IPS DF 6.9 (cell line): ENCODE measurements around the gene HERC5.
"Not testable (repeated sequence)": the region's sequence is repeated elsewhere in the genome, so short reads cannot be mapped to it uniquely, and the experiment has no call there.

Experiments used
- DNase-seq: peaks from one replicate; pipeline ENCODE4 v3.0.0-alpha.2; 2013; ENCODE audit warnings: low read depth, low spot score
- H3K27ac ChIP-seq: one replicate; pipeline ENCODE4 v1.5.1; 2013; ENCODE audit warnings: low read length, control low read depth
- H3K27me3 ChIP-seq: 2 replicates; pipeline ENCODE4 v1.6.1; 2013; ENCODE audit warnings: mild to moderate bottlenecking, low read length; ENCODE audit not compliant: control insufficient read depth, insufficient read depth
- H3K36me3 ChIP-seq: 2 replicates; pipeline ENCODE4 v1.6.1; 2013; ENCODE audit warnings: low read length; ENCODE audit not compliant: control insufficient read depth, insufficient read depth
- H3K4me1 ChIP-seq: 2 replicates; pipeline ENCODE4 v1.6.1; 2013; ENCODE audit warnings: low read length; ENCODE audit not compliant: control insufficient read depth, insufficient read depth
- H3K4me3 ChIP-seq: 2 replicates; pipeline ENCODE4 v1.5.1; 2013; ENCODE audit warnings: mild to moderate bottlenecking, low read length
- H3K9me3 ChIP-seq: 2 replicates; pipeline ENCODE4 v1.6.1; 2013; ENCODE audit warnings: low read length, inconsistent platforms; ENCODE audit not compliant: control insufficient read depth, insufficient read depth
- whole genome bisulfite sequencing: extraction: QIAGEN DNeasy Blood & Tissue Kit; methylation state at CpG from one replicate; pipeline ENCODE4 v1.1.7; 2013; ENCODE audit warnings: mixed read lengths, missing lambda C conversion rate; ENCODE audit not compliant: insufficient read length, insufficient coverage; 5-methylcytosine and 5-hydroxymethylcytosine counted together

The HERC5 gene

DNA sequence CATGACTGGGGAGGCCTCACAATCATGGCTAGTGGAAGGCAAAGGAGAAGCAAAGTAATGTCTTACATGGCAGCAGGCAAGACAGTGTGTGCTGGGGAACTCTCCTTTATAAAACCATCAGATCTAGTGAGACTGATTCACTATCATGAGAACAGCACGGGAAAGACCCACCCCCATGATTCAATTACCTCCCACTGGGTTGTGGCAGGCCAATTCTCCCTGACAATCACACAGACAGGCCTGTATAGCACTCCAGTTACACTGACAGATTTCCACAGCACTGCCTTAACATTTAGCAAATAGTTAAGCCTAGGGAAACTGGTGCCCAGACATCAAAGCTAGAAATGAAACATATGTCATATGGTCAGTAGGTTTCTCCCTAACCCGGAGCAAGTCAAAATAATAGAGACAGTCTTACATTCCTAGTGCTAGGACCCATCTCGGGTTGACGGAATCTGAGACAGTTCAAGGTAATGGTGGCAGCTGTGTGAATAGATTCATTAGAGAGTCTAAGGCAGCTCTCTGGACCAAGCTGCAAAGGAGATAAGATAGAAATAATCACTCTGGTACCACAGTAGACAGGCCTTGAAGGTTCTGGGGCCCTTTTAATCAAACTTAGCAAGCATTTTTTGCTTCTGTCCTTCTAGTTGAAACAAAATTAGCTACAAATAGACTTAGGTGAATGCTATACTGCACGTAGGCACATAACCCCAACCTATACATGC lies 9.4 kb upstream of the HERC5 start:
- no CpG with 5 or more reads among the region's 5 CpGs for WGBS
- H3K9me3 ChIP-seq: no peaks in the 10 kb centered on the region
- no peaks in the 10 kb centered on the region for H3K27me3 ChIP-seq
- no peak overlapping the region for H3K4me3 ChIP-seq
- no peak overlapping the region for H3K27ac ChIP-seq
- DNase-seq: no peak
- H3K36me3 ChIP-seq: no peaks in the 10 kb centered on the region
- peaks cover 6% of the 10 kb centered on the region; the same call in 1 of the 2 replicates for H3K4me1 ChIP-seq

DNA sequence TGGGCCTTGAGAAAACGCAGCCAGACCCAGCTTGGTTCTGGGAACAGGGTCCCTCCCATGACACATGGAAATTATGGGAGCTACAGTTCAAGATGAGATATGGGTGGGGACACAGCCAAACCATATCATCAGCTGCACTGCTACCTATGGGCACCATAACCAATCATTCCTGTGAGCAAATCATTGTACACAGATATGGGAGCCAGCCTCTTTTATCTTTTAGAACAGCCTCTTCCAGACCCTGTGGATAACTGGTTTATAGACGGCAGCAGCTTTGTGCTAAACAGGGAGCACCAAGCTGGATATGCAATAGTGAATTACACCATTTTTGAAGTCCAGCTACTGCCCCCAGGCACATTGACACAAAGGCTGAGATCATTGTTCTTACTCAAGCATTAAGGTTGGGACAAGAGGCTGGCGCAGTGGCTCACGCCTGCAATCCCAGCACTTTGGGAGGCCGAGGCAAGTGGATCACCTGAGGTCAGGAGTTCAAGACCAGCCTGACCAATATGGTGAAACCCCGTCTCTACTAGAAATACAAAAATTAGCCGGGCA lies 8.6 kb upstream of the HERC5 start:
- no CpG with 5 or more reads among the region's 7 CpGs for WGBS
- H3K9me3 ChIP-seq, H3K4me3 ChIP-seq, H3K27me3 ChIP-seq, H3K4me1 ChIP-seq, DNase-seq, H3K27ac ChIP-seq, H3K36me3 ChIP-seq: not testable (repeated sequence)

GRCh38 chr4:88448889-88449288 lies 8.0 kb upstream of the HERC5 start:
- H3K9me3 ChIP-seq: no peaks in the 10 kb centered on the region
- no peaks in the 10 kb centered on the region for H3K36me3 ChIP-seq
- DNase-seq: no peak
- peaks cover 2% of the 10 kb centered on the region; the same call in 1 of the 2 replicates for H3K4me1 ChIP-seq
- no peak overlapping the region for H3K27ac ChIP-seq
- no peaks in the 10 kb centered on the region for H3K27me3 ChIP-seq
- H3K4me3 ChIP-seq: no peak overlapping the region

GRCh38 chr4:88449290-88449689 lies 7.6 kb upstream of the HERC5 start:
- no peak overlapping the region for H3K4me3 ChIP-seq
- H3K27me3 ChIP-seq: no peaks in the 10 kb centered on the region
- H3K4me1 ChIP-seq: no peaks in the 10 kb centered on the region
- no peaks in the 10 kb centered on the region for H3K36me3 ChIP-seq
- no peak for DNase-seq
- no peaks in the 10 kb centered on the region for H3K9me3 ChIP-seq
- no peak overlapping the region for H3K27ac ChIP-seq

GRCh38 chr4:88451205-88451604 lies 5.7 kb upstream of the HERC5 start:
- Histone ChIP-seq H3K9me3 (no peaks in the 10 kb centered on the region), H3K27ac (no peak overlapping the region)
- no CpG with 5 or more reads among the region's 2 CpGs for WGBS

GRCh38 chr4:88452912-88453311 lies 4.0 kb upstream of the HERC5 start:
- no peak for DNase-seq
- Histone ChIP-seq H3K36me3 (no peaks in the 10 kb centered on the region), H3K27ac (no peak overlapping the region), H3K4me1 (no peaks in the 10 kb centered on the region), H3K9me3 (no peaks in the 10 kb centered on the region), H3K27me3 (peaks cover 2% of the 10 kb centered on the region; the same call in 1 of the 2 replicates), H3K4me3 (no peak overlapping the region)
- no CpG with 5 or more reads among the region's 2 CpGs for WGBS

More at GRCh38 chr4:88451205-88451604, 5.7 kb upstream of the HERC5 start:
- Histone ChIP-seq H3K27me3 (no peaks in the 10 kb centered on the region), H3K4me3 (no peak overlapping the region), H3K36me3 (no peaks in the 10 kb centered on the region), H3K4me1 (no peaks in the 10 kb centered on the region)
- DNase-seq: no peak

DNA sequence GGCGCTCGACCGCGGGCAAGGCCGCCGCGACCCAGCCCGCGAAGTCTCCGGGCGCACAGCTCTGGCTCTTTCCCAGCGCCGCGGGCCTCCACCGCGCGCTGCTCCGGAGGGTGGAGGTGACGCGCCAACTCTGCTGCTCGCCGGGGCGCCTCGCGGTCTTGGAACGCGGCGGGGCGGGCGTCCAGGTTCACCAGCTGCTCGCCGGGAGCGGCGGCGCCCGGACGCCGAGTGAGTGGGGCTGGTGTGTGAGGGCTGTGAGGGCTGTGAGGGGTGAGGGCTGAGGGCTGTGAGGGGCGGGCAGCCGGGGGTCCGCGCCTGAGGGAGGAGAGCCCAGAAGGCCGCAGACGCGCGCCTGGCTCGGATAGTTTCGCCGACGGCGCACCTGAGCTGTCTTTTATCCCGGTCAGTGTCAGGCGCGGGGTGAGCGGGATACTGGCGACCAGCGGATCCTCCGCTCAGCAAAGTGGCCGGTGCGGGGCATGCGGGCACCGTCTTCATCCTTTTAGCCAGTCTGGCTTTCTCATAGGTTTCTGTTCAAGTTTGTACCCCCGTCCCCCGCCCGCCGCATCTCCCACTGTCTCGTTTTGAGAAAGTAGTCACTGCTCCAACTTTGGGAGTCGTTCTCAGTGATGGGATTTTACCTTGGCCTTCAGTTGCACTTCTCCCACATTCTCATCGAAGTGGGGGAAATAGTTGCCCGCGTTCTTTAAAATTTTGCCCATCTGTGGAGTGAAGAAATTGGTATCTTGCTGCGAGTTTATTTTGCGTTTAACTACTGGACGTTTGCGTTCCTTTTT lies 586 bp downstream of the HERC5 start:
- Histone ChIP-seq H3K27ac (no peak overlapping the region), H3K36me3 (no peaks in the 10 kb centered on the region), H3K27me3 (peaks cover 2% of the 10 kb centered on the region; the same call in 1 of the 2 replicates), H3K4me3 (peak overlapping the region; percentile 53), H3K4me1 (no peaks in the 10 kb centered on the region), H3K9me3 (no peaks in the 10 kb centered on the region)
- WGBS: no CpG with 5 or more reads among the region's 75 CpGs
- DNase-seq: peak; percentile 16

- 100% methylated on average over 2 of the region's 7 CpGs for WGBS
- no peaks in the 10 kb centered on the region for H3K36me3 ChIP-seq
- H3K27me3 ChIP-seq: peaks cover 2% of the 10 kb centered on the region; the same call in 1 of the 2 replicates
- H3K4me1 ChIP-seq: no peaks in the 10 kb centered on the region
- H3K27ac ChIP-seq: no peak overlapping the region
- DNase-seq: no peak
- H3K4me3 ChIP-seq: no peak overlapping the region; the same call in 1 of the 2 replicates
- H3K9me3 ChIP-seq: no peaks in the 10 kb centered on the region
Observed at GRCh38 chr4:88458104-88458740, 1.3 kb downstream of the HERC5 start.

DNA sequence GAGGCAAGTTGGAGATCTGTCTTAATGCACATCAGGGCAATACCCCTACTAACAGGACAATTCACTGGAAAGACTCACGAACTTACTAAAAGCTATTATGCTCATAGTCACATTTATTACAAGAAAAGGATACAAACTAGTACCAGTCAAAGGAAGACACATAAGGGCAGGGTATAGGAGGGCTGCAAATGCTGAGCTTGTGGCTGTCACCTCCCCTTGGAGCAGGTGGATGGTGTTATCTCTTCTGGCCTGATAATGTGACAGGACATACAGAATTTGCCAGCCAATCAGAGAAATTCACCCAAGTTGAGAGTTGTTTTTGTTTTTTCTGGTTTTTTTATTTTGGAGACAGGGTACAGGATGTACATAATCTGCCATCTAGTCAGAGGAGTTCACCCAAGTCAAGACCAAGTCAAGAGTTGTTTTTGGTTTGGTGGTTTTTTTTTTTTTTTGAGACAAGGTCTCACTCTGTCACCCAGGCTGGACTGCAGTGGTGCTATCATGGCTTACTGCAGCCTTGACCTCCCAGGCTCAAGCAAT lies 8.8 kb downstream of the HERC5 start:
- no CpG with 5 or more reads among the region's 1 CpG for WGBS
- Histone ChIP-seq H3K36me3 (no peaks in the 10 kb centered on the region), H3K4me3 (no peak overlapping the region), H3K27ac (no peak overlapping the region), H3K9me3 (no peaks in the 10 kb centered on the region), H3K4me1 (peaks cover 2% of the 10 kb centered on the region; the same call in 1 of the 2 replicates), H3K27me3 (no peaks in the 10 kb centered on the region)
- DNase-seq: no peak

DNA sequence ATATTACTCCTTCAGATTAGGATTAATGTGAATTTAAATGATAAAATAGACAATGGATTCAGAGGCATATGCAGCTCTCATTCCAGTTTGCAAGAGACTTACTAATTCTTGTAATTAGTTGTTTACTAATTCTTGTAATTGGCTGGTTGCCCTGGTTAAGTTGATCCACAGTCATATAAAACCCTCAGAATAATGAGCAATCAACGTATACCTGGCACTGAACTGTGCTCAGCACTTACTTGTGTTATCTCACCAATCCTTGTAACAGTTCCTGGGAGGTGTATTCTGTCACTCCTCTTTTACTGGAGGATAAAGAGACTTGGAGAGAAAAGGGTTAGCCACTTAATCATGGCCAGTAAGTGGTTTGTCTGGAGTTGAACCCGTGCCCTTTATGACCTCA lies 10.5 kb downstream of the HERC5 start:
- no peak for DNase-seq
- no CpG with 5 or more reads among the region's 2 CpGs for WGBS
- Histone ChIP-seq H3K4me1 (peaks cover 2% of the 10 kb centered on the region; the same call in 1 of the 2 replicates), H3K27me3 (no peaks in the 10 kb centered on the region), H3K27ac (no peak overlapping the region), H3K4me3 (no peak overlapping the region), H3K9me3 (no peaks in the 10 kb centered on the region), H3K36me3 (no peaks in the 10 kb centered on the region)
